Raji (cell line): ENCODE data around the gene SDR42E2.

Experiments
- POLR2A ChIP-seq: IDR thresholded peaks from 2 replicates; pipeline ENCODE4 v1.6.1; 2011; ENCODE audit warnings: low read depth, low read length, control low read depth; ENCODE audit not compliant: insufficient read depth

Gene SDR42E2

GRCh38 chr16:22195695-22196558, 33.6 kb downstream of the SDR42E2 start:
- peak; percentile 44; the same call in 1 of the 2 replicates for TF ChIP-seq POLR2A

- no peak for TF ChIP-seq POLR2A
Measured at GRCh38 chr16:22198547-22199293, 36.4 kb downstream of the SDR42E2 start.

GRCh38 chr16:22202261-22202637, 39.9 kb downstream of the SDR42E2 start:
- TF ChIP-seq POLR2A: no peak

- no peak for TF ChIP-seq POLR2A
Measured at GRCh38 chr16:22203091-22203490, 40.8 kb downstream of the SDR42E2 start.

- TF ChIP-seq POLR2A: no peak
Measured at GRCh38 chr16:22204091-22204655, 41.9 kb downstream of the SDR42E2 start.

- no peak for TF ChIP-seq POLR2A
Measured at GRCh38 chr16:22205577-22206012, 43.3 kb downstream of the SDR42E2 start.

GRCh38 chr16:22206013-22206841, 43.9 kb downstream of the SDR42E2 start, which contains the start of gene EEF2K:
Gene EEF2K, plus strand, starts transcription at chr16:22206278. Its CDS starts 19,452 bp downstream, at chr16:22225730.
- TF ChIP-seq POLR2A: peak; percentile 84

GRCh38 chr16:22206842-22207714, 44.8 kb downstream of the SDR42E2 start:
- no peak for TF ChIP-seq POLR2A

GRCh38 chr16:22207715-22208360, 45.5 kb downstream of the SDR42E2 start:
- no peak for TF ChIP-seq POLR2A

- no peak for TF ChIP-seq POLR2A
Measured at GRCh38 chr16:22210285-22210684, 48.0 kb downstream of the SDR42E2 start.

GRCh38 chr16:22210854-22211253, 48.5 kb downstream of the SDR42E2 start:
- no peak for TF ChIP-seq POLR2A

GRCh38 chr16:22213236-22213635, 50.9 kb downstream of the SDR42E2 start:
- TF ChIP-seq POLR2A: no peak

GRCh38 chr16:22213801-22214200, 51.5 kb downstream of the SDR42E2 start:
- TF ChIP-seq POLR2A: no peak
